GM19452 (cell line): ENCODE measurements around the gene CALHM6.
"Not testable (repeated sequence)": the region's sequence is repeated elsewhere in the genome, so short reads cannot be mapped to it uniquely, and the experiment has no call there.

ENCODE experiments used
- ATAC-seq: cut with Tn5 transposase; IDR thresholded peaks from one replicate; pipeline ENCODE4 v1.9.1; 2021; ENCODE audit not compliant: unreplicated experiment

Gene CALHM6

DNA sequence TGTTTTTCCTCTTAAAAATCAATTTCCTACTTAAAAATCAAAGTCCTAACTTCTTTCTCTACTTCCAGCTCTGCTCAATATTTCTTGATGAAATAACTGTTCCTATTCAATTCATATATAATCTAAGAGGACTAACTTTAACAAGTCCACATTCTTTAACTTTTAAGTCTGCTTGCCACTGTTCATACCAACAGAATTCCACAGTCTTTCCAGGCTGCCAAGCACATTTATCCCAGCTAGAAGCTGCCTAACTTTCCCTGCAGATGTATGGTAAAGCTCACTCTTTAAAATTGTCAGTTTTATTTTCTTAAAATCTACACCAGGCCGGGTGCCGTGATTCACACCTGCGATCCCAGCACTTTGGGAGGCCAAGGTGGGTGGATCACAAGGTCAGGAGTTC is 11.5 kb downstream of the CALHM6 start:
- no peak for ATAC-seq

DNA sequence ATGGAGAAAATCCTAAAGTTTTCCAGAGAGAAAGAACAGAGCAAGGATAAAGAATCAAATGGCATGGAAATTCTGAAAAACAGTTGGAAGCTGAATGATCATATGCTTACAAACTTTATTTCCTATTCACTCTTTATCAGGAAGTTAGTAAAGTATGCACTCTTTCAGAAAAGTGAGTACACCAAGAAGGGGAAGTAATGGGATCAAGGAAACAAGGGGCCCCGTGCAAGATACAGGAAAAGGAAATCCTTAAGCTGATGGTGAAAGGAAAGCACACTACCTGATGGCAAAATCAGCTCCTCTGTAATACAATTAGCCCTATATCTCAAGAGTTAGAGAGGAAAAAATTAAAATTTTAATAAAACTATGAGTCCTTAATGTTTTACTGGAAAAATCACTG is 14.0 kb downstream of the CALHM6 start:
- no peak for ATAC-seq

DNA sequence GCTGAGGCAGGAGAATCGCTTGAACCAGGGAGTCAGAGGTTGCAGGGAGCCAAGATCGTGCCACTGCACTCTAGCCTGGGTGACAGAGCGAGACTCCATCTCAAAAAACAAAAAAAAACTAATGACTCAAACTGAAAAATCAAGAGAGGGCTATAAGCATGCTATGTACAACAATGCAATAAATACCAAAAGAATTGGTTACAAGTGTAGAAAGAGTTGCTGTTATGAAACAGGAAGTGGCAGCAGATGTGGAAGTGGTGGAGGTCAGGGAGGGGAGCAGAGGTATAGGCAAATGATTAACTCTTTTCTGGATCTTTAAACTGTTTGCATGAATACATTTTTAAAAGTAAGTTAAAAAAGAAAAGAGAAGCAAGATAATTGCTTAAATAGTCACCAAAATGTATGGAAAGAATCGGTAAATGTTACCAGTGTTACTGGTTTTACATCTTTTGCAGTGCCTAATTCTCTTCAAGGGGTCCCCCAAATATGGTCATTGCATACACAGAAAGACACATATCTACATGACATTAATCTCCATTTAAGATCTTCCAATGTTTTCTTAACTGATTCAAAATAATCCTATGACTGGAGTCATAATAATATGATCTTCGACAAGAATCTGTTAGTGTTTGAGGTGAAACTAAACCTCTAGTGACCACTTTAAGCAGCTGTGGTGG is 15.0 kb downstream of the CALHM6 start:
- ATAC-seq, result peak; percentile 100

DNA sequence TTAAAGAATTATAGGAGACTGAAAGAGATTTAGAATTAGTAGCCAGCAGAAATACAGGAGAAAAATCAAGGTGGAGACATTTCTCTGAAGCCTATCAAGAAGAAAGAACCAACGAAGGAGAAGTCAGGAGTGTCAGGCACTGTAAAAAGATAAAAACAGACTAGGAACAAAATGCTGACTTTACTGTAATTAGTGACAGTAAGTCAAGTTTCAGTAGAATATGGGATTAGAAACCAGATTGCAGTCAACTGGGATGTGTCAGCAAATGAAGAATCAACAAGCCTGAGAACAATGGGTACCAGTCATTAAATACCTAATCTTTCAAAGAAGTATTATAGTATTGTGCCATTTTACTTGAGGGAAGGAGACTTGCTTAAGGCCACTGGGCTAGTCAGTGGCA is 21.6 kb downstream of the CALHM6 start:
- no peak for ATAC-seq

DNA sequence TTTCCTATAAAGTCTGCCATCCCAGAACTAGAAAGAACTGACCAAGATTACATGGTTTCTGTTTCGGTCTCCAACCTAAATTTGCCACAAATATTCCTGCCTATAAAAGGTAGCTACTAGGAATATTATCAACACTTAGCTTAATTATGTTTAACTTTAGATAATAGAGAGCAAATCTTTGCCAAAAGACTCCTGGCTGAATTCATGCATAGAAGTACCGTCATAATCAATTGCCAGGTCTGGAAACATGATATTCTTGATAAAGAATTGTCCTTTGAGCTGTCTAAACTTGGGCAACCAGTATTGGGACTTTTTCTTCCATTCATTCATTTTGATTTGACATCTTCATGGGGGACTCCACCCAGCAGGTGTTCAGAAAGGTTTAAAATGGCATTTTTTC is 22.4 kb downstream of the CALHM6 start:
- ATAC-seq, result no peak

DNA sequence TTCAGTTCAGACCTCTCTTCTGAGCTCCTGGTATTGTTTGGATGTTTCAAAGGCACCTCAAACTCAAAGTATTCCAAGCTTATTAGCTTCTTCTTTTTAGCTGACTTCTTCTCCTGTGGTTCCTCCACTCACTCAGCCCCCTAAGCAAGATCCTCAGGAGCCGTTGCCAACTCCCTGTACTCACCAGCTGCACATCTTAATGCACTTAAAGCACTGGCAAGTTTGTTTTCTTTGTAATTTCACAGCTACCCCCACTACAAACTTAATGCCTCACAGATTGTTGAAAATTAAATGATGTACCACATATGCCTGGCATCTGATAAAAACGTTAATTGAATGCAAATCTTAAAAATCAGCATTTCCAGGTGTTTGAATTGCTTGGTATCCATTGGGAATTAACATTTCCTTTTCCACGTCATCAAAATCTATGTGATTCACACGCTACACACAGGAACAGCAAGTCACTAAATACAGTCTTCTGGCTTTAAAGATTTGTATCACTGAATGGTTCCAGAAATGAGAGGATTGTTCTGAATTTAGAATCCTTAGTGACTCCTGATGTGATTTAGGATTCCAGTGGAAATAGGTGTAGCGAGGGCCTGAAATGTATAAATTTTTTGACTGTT is 24.5 kb downstream of the CALHM6 start:
- ATAC-seq, result no peak

DNA sequence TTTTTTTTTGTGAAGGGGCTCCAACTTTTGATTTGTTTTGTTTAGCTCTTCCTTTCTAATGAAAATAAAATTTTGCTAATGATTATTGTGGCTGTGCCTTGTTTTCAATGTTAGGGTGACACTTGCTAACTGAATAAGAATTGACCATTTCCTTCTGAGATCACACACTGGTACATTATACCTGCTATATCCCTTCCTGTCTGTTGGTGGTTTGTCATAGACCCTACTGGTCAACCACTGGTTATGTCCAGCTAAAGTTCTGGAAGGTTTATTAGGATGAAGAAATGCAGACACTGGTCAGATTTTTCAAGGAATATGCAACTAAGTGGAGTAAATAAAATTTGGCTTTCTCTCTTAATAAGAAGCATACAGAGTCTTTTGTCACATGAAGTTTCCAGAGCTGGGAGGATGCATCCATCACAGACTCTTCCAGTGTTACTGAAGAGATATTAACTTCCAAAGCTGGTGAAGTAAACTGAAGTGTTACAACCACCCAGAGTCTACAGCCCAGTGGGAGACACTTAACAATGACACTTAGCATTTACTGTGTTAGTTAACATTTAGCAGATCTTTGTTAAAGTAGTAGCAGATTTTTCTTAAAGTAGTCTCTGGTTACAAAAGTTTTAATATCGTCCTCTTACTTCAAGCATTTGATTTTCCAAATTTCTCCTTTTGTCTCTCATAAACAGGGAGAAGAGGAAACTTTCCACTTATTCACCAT is 30.6 kb downstream of the CALHM6 start:
- ATAC-seq, result no peak

DNA sequence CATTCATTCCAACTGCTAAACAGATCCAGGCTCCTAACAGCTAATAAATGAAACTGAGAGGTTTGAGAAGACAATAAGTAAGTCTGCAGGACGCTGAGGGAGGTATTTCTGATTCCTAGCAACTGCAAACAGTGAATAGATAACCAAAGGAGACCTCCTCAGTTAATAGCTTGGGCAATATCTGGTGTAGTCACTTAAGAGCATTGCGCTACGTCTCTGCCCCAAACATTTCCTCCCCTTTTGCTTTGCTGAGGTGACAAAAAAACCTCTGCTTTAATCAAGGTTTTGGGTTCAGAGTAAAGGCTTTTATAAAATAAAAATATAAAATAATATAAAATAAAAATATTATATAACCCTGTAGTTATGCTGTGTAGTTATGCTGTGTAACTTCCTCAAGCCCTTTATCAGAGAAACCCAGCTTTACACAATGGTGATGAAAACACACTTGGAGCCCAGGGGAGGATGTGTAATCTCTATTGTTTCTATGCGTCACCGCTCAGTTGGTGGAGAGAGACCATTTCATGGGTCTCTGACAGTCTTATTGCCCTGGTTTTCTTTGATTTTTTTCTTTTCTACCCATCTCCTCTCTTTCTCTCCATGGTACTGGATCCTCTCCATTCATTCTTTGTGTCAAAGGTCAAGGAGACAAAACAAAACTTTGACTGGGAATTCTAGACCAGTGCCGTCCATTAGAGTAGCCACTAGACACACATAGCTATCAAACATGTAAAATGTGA is 31.3 kb downstream of the CALHM6 start:
- ATAC-seq, result no peak

DNA sequence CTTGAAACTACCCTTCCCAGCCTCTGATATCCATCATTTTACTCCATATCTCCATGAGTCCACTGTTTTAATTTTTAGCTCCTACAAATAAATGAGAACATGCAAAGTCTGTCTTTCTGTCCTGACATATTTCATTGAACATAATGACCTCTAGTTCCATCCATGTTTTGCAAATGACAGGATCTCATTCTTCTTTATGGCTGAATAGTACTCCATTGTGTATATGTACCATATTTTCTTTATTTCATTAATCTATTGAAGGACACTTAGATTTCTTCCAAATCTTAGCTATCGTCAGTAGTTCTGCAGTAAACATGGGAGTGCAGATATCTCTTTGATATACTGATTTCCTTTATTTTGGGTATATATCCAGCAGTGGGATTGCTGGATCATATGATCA is 34.0 kb downstream of the CALHM6 start:
- ATAC-seq, result not testable (repeated sequence)

DNA sequence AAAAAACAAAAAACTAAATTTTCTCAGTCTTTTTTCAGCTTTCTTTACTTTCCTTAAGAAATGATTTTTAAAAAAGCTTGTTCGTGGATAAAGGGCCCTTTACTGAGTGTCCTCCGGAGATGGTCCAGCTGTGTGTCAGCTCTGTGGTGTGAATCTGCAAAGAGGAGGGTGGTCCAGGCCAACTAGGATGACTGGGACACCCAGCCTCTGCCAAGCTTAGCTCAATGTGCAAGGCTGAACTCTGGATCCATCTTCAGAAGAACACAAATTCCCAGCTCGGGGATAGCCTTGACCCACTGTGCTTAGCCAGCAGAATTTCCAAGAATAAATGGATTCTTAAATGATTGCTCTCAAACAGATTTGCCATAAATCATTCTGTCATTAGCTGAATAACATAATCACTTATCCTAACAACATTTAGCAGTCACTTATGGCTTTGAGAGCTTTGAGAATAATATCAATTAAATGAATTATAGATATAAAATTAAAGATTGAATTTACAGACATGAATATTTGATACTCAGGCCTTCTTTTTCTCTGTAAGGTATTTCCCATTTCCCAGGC is 36.0 kb downstream of the CALHM6 start:
- no peak for ATAC-seq

DNA sequence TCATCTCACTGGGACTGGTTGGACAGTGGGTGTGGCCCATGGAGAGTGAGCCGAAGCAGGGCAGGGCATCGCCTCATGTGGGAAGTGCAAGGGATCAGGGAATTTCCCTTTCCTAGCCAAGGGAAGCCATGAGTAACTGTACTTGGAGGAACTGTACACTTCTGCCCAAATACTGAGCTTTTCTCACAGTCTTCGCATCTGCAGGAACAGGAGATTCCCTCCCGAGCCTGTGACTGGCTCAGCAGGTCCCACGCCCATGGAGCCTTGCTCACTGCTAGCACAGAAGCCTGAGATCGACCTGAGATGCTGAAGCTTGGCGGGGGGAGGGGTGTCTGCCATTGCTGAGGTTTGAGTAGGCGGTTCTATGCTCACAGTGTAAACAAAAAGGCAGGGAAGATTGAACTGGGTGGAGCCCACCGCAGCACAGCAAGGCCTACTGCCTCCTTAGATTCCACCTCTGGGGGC is 39.8 kb downstream of the CALHM6 start:
- no peak for ATAC-seq

DNA sequence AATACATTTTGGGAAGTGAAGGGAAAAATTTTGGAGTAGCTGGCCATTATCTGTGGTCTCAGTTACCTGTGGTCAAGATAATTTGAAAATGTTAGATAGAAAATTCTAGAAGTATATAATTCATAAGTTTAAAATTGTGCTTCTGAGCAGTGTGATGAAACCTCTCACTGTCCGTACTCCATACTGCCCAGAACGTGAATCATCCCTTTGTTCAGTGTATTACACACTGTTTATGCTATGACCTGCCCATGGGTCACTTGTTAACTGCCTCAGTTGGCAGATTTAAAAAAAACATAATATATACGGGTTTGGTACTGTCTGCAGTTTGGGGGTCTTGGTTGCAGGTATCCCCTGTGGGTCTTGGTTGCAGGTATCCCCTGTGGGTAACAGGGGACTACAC is 46.1 kb downstream of the CALHM6 start:
- no peak for ATAC-seq

DNA sequence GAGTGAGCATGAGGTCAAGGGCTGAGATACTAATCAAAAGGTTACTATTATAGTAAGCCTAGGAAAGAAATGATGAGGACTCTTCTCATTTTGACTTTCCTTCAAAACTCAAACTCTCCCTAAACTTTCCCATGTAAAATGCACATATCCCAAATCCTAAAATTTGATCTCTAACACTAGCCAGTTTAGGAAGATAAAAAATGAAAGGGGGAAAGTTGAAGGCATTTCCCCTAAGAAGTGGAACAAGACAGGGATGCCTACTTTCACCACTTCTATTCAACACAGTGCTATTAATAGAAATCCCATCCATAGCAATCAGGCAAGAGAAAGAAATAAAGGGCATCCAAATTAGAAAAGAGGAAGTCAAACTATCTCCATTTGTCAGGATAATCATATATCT is 47.4 kb downstream of the CALHM6 start:
- ATAC-seq, result no peak

DNA sequence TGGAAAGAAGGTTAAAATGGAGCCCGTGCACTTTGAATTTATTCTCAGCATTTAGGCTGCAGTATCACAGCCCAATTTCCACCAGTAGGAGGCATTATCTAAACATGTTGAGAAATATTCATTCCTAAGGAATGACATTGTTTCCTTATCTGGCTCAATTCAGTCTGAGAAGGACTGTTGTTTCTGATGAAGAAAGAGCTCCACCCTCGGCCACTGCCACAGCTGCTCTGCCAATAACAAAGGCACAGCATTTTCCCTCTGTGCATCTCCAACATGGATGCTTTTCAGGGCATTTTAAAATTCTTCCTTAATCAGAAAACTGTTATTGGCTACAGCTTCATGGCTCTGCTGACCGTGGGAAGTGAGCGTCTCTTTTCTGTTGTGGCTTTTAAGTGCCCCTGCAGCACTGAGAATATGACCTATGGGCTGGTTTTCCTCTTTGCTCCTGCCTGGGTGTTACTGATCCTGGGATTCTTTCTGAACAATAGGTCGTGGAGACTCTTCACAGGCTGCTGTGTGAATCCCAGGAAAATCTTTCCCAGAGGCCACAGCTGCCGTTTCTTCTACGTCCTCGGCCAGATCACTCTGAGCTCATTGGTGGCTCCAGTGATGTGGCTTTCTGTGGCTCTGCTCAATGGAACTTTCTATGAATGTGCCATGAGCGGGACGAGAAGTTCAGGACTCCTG is 50.4 kb downstream of the CALHM6 start, which contains the start of gene CALHM5:
CALHM5 (plus strand) TSS at position 216 of the 687 bp plus-strand sequence; CDS start at position 274, 58 bp downstream.
- no peak for ATAC-seq

DNA sequence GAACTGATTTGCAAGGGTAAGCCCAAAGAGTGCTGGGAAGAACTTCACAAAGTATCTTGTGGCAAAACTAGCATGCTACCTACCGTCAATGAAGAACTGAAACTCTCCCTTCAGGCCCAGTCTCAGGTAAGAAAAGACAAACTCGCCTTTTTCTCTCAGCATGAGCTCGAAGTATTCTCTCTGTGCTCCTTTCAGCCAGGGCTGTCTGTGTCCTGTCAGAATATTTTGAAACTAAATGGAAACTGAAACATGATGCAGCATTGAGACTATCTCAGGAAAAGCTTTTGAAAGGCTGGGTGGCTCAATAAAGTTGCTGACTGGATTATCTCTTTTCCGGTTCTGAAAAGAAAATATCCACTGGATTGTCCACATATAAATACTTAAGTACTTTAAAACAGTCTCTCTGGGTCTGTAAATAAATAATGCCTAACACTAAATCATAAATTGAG is 51.0 kb downstream of the CALHM6 start:
- ATAC-seq, result peak; percentile 78

DNA sequence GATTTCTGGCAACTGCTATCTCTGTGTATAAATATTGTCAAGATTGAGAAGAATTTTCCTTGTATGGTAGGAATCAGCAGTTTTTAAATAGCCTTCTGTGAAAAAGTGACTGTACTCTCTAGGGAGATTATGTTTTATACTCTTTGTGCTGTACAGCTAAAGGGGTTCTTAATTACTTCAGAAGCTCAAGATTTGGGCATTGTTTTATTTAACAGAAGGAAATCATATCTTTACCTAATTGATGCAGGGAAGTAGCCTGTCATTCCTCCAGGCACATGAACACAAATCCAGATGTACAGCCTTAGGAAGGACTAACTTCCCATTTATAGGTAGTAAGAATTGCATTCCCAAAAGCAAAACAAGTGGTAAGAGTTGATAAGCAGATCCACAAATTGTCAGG is 51.6 kb downstream of the CALHM6 start:
- no peak for ATAC-seq
